Measurements from ENCODE around the gene SPATA46.

Gene SPATA46

DNA sequence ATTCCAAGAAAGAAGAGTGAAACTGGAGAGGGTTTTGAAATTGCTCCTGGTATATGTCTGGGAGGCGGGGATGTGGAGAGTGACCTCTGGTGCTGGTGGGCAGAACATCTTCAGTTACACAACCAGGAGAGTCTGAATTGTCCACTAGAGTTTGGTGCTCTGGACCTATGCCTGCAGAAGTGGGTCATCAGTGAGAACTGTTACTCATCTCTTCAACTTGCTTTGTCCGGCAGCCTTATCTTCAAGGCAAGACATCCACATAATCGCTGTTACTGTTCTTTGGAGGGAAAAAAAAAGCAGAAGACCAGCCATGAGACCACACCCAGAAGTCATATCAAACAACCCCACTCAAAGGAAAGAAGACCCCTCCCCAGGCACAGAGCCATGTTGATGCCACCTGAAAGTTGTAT lies 20.4 kb upstream of the SPATA46 start:
- Histone ChIP-seq H3F3A (ENCODE audit: insufficient read depth) (no peaks in the 10 kb centered on the region), H4K20me1 (ENCODE audit: low read depth, low read length) (no peaks in the 10 kb centered on the region), H3K9me3 (ENCODE audit: insufficient read depth, low read length) (no peaks in the 10 kb centered on the region), H3K27me3 (ENCODE audit: low read length) (no peaks in the 10 kb centered on the region), H3K36me3 (ENCODE audit: low read length) (no peaks in the 10 kb centered on the region), H3K27ac (ENCODE audit: low read depth, low read length) (no peak overlapping the region), H3K4me3 (ENCODE audit: insufficient read depth, low read length, poor library complexity, severe bottlenecking) (no peak overlapping the region), H3K9me2 (replicated peaks; ENCODE audit: insufficient read depth, low read length) (no peaks in the 10 kb centered on the region), H3K79me2 (ENCODE audit: insufficient read depth, low read length) (no peaks in the 10 kb centered on the region), H2AFZ (ENCODE audit: low read depth, low read length, severe bottlenecking) (no peak overlapping the region), H3K4me2 (ENCODE audit: low read depth, low read length, poor library complexity, severe bottlenecking) (no peak overlapping the region), H3K9ac (ENCODE audit: low read length) (no peak overlapping the region)
- TF ChIP-seq, protein P1, sequence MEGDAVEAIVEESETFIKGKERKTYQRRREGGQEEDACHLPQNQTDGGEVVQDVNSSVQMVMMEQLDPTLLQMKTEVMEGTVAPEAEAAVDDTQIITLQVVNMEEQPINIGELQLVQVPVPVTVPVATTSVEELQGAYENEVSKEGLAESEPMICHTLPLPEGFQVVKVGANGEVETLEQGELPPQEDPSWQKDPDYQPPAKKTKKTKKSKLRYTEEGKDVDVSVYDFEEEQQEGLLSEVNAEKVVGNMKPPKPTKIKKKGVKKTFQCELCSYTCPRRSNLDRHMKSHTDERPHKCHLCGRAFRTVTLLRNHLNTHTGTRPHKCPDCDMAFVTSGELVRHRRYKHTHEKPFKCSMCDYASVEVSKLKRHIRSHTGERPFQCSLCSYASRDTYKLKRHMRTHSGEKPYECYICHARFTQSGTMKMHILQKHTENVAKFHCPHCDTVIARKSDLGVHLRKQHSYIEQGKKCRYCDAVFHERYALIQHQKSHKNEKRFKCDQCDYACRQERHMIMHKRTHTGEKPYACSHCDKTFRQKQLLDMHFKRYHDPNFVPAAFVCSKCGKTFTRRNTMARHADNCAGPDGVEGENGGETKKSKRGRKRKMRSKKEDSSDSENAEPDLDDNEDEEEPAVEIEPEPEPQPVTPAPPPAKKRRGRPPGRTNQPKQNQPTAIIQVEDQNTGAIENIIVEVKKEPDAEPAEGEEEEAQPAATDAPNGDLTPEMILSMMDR (IDR thresholded peaks at IDR 0.05; ENCODE audit: insufficient read depth, low read length, poor library complexity, severe bottlenecking) = no peak

DNA sequence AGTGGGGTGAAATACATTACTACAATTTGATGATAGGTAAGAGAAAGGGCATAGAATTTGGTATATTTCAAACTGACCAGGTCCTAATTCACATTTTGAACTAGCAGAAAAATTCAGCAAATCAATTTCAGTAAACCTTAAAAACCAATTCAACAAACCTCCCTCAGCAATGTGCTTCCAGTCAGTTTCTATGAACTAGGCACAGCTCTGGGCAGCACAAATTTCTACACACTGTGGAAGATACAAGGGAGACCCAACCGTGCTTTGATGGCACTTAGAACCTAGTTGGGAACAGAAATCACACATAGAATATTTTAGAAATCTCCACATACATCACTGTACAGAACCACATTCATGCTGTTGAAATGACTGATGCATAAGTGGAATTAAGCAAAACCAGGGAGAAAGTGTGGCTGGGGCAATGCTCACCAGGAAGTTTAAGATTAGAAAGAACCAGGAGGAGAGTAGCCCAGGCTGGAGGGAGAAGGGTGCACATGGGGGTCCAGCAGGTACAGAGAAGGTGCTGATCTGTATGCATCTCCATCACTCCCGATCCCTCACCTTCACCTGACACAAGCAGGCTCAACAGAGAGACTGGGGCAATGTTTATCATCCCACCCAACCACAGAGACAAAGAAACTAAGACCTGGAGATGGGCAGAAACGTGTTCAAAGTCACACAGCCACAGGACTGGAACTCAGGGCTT lies 19.7 kb upstream of the SPATA46 start:
- Histone ChIP-seq H2AFZ (ENCODE audit: low read depth, low read length, severe bottlenecking) (no peak overlapping the region), H3K9ac (ENCODE audit: low read length) (no peak overlapping the region), H3K4me2 (ENCODE audit: low read depth, low read length, poor library complexity, severe bottlenecking) (no peak overlapping the region), H3K9me3 (ENCODE audit: insufficient read depth, low read length) (no peaks in the 10 kb centered on the region), H3K36me3 (ENCODE audit: low read length) (no peaks in the 10 kb centered on the region), H3K9me2 (replicated peaks; ENCODE audit: insufficient read depth, low read length) (no peaks in the 10 kb centered on the region), H3K27me3 (ENCODE audit: low read length) (no peaks in the 10 kb centered on the region), H3F3A (ENCODE audit: insufficient read depth) (no peaks in the 10 kb centered on the region), H4K20me1 (ENCODE audit: low read depth, low read length) (no peaks in the 10 kb centered on the region), H3K79me2 (ENCODE audit: insufficient read depth, low read length) (no peaks in the 10 kb centered on the region), H3K27ac (ENCODE audit: low read depth, low read length) (no peak overlapping the region), H3K4me3 (ENCODE audit: insufficient read depth, low read length, poor library complexity, severe bottlenecking) (no peak overlapping the region)
- TF ChIP-seq EZH2phosphoT487 (conservative IDR thresholded peaks at IDR 0.05; ENCODE audit: low read length) = no peak

DNA sequence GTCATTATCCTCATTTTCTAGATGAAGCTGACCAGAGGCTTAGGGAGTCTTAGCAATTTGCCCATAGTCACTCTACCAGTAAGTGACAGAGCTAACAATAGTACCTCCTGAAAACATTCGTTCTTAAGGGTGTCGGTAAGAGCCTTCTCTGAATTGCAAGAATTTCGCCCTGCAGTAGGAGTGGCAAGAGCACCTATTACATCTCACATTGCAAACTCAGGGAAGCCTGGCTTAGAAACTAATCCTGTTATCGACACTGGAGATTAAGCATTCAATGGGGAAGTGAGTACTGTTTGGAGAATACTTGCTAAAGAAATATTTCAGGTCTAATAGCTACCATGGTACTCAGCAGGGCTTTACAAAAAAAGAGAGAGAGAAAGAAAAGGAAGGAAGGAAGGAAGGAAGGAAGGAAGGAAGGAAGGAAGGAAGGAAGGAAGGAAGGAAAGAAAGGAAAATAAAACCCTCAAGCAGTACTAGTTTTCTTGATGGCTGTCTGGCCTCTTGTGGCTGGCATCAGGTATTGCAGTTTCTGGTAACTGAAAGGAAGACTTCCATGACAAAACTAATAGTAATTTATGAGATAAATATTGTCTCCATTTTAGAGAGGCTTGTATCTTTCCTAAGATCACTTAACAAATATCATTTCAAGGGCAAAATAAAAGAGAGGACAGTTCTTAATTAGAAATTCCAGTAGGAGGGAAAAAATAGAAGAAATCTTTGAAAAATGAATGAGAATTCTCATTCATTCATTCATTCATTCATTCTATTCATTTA lies 15.3 kb upstream of the SPATA46 start:
- H3K36me3 ChIP-seq (ENCODE audit: low read length) = no peaks in the 10 kb centered on the region
- H4K20me1 ChIP-seq (ENCODE audit: low read depth, low read length) = no peaks in the 10 kb centered on the region
- H3K4me3 ChIP-seq (ENCODE audit: insufficient read depth, low read length, poor library complexity, severe bottlenecking) = no peak overlapping the region
- TF ChIP-seq, protein P1 (IDR thresholded peaks at IDR 0.05; ENCODE audit: insufficient read depth, low read length, poor library complexity, severe bottlenecking) = peak; percentile 52
- no peak for TF ChIP-seq EZH2phosphoT487 (conservative IDR thresholded peaks at IDR 0.05; ENCODE audit: low read length)
- H3K9me2 ChIP-seq (replicated peaks; ENCODE audit: insufficient read depth, low read length) = no peaks in the 10 kb centered on the region
- no peak overlapping the region for H3K4me2 ChIP-seq (ENCODE audit: low read depth, low read length, poor library complexity, severe bottlenecking)
- H3K9me3 ChIP-seq (ENCODE audit: insufficient read depth, low read length) = no peaks in the 10 kb centered on the region
- H3F3A ChIP-seq (ENCODE audit: insufficient read depth) = no peaks in the 10 kb centered on the region
- H2AFZ ChIP-seq (ENCODE audit: low read depth, low read length, severe bottlenecking) = no peak overlapping the region
- no peaks in the 10 kb centered on the region for H3K79me2 ChIP-seq (ENCODE audit: insufficient read depth, low read length)
- H3K27me3 ChIP-seq (ENCODE audit: low read length) = no peaks in the 10 kb centered on the region
- H3K9ac ChIP-seq (ENCODE audit: low read length) = no peak overlapping the region
- H3K27ac ChIP-seq (ENCODE audit: low read depth, low read length) = no peak overlapping the region

Measured in SU-DHL-6 (cell line).